Measurements from ENCODE around the gene MAP2K3.
"Not testable (repeated sequence)": the region's sequence is repeated elsewhere in the genome, so short reads cannot be mapped to it uniquely, and the experiment has no call there.

GRCh38 chr17:21319256-21319655 lies 34.7 kb downstream of the MAP2K3 start:
- TF ChIP-seq CTCF, POLR2A (IDR thresholded peaks at IDR 0.05): not testable (repeated sequence)

Measured in adrenal gland (tissue), 5 donors.